ENCODE results near the gene REX1BD. TPM values are rescaled to one million over a fixed set of nuclear protein-coding genes. Genes with fewer than 3 reads are reported as not detected.

REX1BD gene
- total and polyA plus RNA-seq, 2 of the 8 experiments (the other 6 are each of a cell fraction or from before 2014, with no cell fraction given): 56.8 to 62.7 TPM

DNA sequence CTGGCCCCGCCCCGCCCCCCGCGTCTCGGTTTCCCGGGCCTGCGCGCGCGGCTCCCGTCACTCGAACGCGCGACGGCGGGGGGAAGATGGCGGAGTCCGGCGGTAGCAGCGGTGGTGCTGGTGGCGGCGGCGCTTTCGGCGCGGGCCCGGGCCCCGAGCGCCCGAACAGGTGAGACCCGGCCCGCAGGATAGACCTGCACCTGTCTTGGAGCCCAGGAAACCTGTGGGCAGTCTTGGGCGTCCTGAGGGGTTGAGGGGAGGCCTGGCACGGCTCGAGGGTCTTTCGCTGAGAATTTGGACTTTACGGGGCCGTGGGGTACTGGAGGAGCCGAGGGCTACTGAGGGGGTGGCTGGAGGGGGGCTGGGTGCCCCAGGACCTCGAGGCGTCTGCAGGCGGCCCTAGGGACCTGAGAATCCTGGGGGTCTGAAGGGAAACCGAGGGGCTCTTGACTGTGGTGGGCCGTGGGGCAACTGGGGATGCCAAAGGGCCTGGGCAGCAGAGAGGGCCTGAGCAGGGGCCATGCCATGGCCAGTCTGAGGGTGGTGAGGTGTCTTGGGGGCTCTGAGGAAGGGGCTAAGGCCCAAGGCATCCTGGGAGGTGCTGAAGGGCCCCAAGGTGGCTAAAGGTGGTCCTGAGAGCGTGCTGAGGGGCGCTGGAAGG lies 48.5 kb downstream of the REX1BD start, which contains the start of gene KLHL26 (continued):
- TF ChIP-seq YY1 (IDR thresholded peaks at IDR 0.05; ENCODE audit: low read depth, low read length) (peak; percentile 86), POLR2A (IDR thresholded peaks at IDR 0.05; ENCODE audit: control extremely low read depth in 1 of 2, low read depth in 2 of 2, low read length in 2 of 2) (peak in 1 of 2 experiments; percentile 66; a peak in 1 of 3 replicates), CBX5 (IDR thresholded peaks at IDR 0.05; ENCODE audit: low read depth, low read length) (no peak), POLR2AphosphoS5 (IDR thresholded peaks at IDR 0.05; ENCODE audit: low read depth, low read length) (peak; percentile 62; the same call in 1 of the 2 replicates), HDAC2 (IDR thresholded peaks at IDR 0.05; ENCODE audit: borderline replicate concordance in 1 of 2, low read depth in 2 of 2, low read length in 2 of 2) (0 out of 4 replicates have a peak, but pooled peaks of 1 of the 2 experiments have one; percentile 36), TAF7 (optimal IDR thresholded peaks at IDR 0.05; ENCODE audit: borderline replicate concordance, low read depth, low read length) (peak; percentile 66), KDM1A (IDR thresholded peaks at IDR 0.05; ENCODE audit: borderline replicate concordance, low read length) (no peak)
